ENCODE measurements around the gene MICAL3. TPM values are rescaled to one million over a fixed set of nuclear protein-coding genes. Genes with fewer than 3 reads are reported as not detected.

The MICAL3 gene
- total RNA-seq, 1 donor from 2014 or later, result 33.6 TPM

DNA sequence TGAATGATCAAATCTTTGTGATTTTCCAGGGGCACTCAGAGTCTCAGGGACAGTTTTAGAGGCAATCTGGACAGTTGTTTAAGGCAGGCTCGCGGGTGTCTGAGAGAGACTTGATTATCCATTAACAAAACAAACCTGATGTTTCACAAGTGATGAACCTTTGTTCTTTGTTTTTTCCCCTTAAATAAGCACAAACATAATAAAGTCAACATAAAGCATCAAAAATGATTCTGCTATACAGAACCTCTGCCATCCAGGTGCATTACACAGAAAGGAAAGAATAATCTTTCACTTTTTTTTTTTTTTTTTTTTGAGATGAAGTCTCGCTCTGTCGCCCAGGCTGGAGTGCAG, 263.2 kb downstream of the MICAL3 start:
- DNase-seq (ENCODE audit: low spot score), result no peak
- H3F3A ChIP-seq (ENCODE audit: low read depth), result no peaks in the 10 kb centered on the region
- no peak overlapping the region for H3K27ac Mint-ChIP-seq

DNA sequence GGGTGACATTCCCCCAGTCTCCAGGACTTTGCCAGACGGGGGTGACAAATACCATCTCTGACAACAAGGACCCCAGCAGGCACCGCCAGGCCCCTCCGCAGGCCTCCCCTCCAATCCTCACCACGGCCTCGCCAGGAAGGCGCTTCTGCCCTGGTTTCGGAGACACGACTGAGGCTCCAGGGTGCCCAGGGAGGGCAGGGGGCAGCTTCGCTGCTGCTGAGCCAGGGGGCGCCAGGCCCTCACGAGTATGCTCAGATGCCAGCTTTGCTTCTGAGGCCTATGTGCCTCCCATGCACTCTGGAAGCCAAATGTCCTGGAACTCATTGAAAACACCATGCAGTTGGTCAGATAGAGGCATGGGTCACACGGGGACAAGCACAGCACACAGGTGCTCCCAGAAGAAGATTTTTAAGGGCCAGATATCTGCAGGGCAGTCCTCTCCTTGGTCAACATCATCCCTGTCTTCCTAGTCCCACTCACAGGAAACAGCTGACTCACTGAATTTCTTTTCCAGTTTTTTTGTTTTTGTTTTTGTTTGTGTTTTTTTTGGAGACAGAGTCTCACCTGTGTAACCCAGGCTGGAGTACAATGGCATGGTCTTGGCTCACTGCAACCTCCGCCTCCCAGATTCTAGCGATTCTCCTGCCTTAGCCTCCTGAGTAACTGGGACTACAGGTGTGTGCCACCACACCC, 270.0 kb downstream of the MICAL3 start:
- DNase-seq (ENCODE audit: low spot score), result peak; percentile 62

More for the DNA sequence above, 263.2 kb downstream of the MICAL3 start:
- Histone ChIP-seq H3K27ac (no peak overlapping the region), H3K36me3 (no peaks in the 10 kb centered on the region), H3K27me3 (no peaks in the 10 kb centered on the region), H3K4me2 (no peak overlapping the region), H4K20me1 (ENCODE audit: low read depth) (no peaks in the 10 kb centered on the region), H3K79me2 (ENCODE audit: low read depth) (no peaks in the 10 kb centered on the region), H3K9me3 (ENCODE audit: low read depth) (no peaks in the 10 kb centered on the region), H3K4me3 (no peak overlapping the region), H2AFZ (replicated peaks) (no peak overlapping the region), H3K4me1 (no peaks in the 10 kb centered on the region), H3K9ac (no peak overlapping the region)
- Mint-ChIP-seq H3K27me3 (ENCODE audit: insufficient read depth, low read depth) (peaks cover 5% of the 10 kb centered on the region), H3K9me3 (peaks cover 5% of the 10 kb centered on the region), H3K36me3 (no peaks in the 10 kb centered on the region), H3K4me3 (no peak overlapping the region), H3K4me1 (peaks cover 15% of the 10 kb centered on the region)
- no peak for TF ChIP-seq EZH2 (IDR thresholded peaks at IDR 0.05)
- TF ChIP-seq EZH2phosphoT487 (IDR thresholded peaks at IDR 0.05), result no peak
- TF ChIP-seq, protein P1, sequence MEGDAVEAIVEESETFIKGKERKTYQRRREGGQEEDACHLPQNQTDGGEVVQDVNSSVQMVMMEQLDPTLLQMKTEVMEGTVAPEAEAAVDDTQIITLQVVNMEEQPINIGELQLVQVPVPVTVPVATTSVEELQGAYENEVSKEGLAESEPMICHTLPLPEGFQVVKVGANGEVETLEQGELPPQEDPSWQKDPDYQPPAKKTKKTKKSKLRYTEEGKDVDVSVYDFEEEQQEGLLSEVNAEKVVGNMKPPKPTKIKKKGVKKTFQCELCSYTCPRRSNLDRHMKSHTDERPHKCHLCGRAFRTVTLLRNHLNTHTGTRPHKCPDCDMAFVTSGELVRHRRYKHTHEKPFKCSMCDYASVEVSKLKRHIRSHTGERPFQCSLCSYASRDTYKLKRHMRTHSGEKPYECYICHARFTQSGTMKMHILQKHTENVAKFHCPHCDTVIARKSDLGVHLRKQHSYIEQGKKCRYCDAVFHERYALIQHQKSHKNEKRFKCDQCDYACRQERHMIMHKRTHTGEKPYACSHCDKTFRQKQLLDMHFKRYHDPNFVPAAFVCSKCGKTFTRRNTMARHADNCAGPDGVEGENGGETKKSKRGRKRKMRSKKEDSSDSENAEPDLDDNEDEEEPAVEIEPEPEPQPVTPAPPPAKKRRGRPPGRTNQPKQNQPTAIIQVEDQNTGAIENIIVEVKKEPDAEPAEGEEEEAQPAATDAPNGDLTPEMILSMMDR (IDR thresholded peaks at IDR 0.05), result no peak

DNA sequence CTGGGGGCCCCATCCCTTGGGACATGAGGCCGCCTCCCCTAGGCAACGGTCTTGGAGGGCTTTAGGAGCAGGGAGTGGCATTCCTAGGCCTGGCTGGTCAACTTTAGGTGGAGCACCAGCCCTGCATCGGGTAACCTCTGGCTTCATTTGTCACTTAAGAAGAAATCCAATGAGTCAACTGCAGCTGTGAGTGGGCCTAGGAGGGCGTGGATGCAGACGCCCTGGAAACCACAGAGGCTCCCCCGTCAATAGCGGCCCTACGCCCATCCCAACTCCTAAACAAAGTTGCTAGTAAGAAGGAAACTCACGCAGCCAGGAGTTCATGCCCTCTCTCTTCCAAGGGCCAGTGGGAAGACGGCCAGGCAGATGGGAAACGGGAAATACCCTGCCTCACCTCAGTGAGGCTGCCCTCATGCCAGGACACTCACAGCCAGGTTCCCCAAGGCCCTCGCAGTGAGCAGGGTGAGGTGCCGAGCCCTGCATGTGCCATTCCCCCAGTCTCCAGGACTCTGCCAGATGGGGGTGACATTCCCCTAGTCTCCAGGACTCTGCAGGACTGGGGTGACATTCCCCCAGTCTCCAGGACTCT, 270.9 kb downstream of the MICAL3 start:
- no peak overlapping the region for H3K27ac ChIP-seq

More for the DNA sequence above, 270.0 kb downstream of the MICAL3 start:
- Mint-ChIP-seq H3K36me3 (no peaks in the 10 kb centered on the region), H3K9me3 (peaks cover 5% of the 10 kb centered on the region), H3K4me1 (peaks cover 2% of the 10 kb centered on the region), H3K27me3 (ENCODE audit: insufficient read depth, low read depth) (peaks cover 6% of the 10 kb centered on the region), H3K27ac (no peak overlapping the region), H3K4me3 (no peak overlapping the region)
- no peak overlapping the region for H3K9ac ChIP-seq
- no peak overlapping the region for H3K4me3 ChIP-seq
- no peaks in the 10 kb centered on the region for H3K79me2 ChIP-seq (ENCODE audit: low read depth)
- no peaks in the 10 kb centered on the region for H3K36me3 ChIP-seq
- H3K27me3 ChIP-seq, result no peaks in the 10 kb centered on the region
- no peaks in the 10 kb centered on the region for H3K4me1 ChIP-seq
- H4K20me1 ChIP-seq (ENCODE audit: low read depth), result no peaks in the 10 kb centered on the region
- peaks cover 2% of the 10 kb centered on the region for H3F3A ChIP-seq (ENCODE audit: low read depth)
- H3K4me2 ChIP-seq, result no peak overlapping the region
- H2AFZ ChIP-seq (replicated peaks), result no peak overlapping the region
- H3K9me3 ChIP-seq (ENCODE audit: low read depth), result no peaks in the 10 kb centered on the region
- no peak overlapping the region for H3K27ac ChIP-seq
- TF ChIP-seq EZH2phosphoT487 (IDR thresholded peaks at IDR 0.05) (no peak), EZH2 (IDR thresholded peaks at IDR 0.05) (no peak)
- TF ChIP-seq, protein P1 (IDR thresholded peaks at IDR 0.05), result peak; percentile 51

More for the DNA sequence above, 270.9 kb downstream of the MICAL3 start:
- no peaks in the 10 kb centered on the region for H3K36me3 ChIP-seq
- H3K4me2 ChIP-seq, result no peak overlapping the region
- Mint-ChIP-seq H3K9me3 (peaks cover 2% of the 10 kb centered on the region), H3K4me1 (peaks cover 2% of the 10 kb centered on the region), H3K27ac (no peak overlapping the region), H3K4me3 (no peak overlapping the region), H3K36me3 (no peaks in the 10 kb centered on the region), H3K27me3 (ENCODE audit: insufficient read depth, low read depth) (peaks cover 5% of the 10 kb centered on the region)
- no peaks in the 10 kb centered on the region for H3K4me1 ChIP-seq
- no peak for TF ChIP-seq EZH2phosphoT487 (IDR thresholded peaks at IDR 0.05)
- no peak for TF ChIP-seq EZH2 (IDR thresholded peaks at IDR 0.05)
- TF ChIP-seq, protein P1 (IDR thresholded peaks at IDR 0.05), result no peak
- H3K27me3 ChIP-seq, result no peaks in the 10 kb centered on the region
- no peaks in the 10 kb centered on the region for H4K20me1 ChIP-seq (ENCODE audit: low read depth)
- H3K4me3 ChIP-seq, result no peak overlapping the region
- peaks cover 4% of the 10 kb centered on the region for H3F3A ChIP-seq (ENCODE audit: low read depth)
- H3K9me3 ChIP-seq (ENCODE audit: low read depth), result no peaks in the 10 kb centered on the region
- H3K79me2 ChIP-seq (ENCODE audit: low read depth), result no peaks in the 10 kb centered on the region
- no peak overlapping the region for H2AFZ ChIP-seq (replicated peaks)
- DNase-seq (ENCODE audit: low spot score), result no peak
- no peak overlapping the region for H3K9ac ChIP-seq

Measured in neural progenitor cell (in vitro differentiated cells).